HT-29 (cell line): ENCODE data around the gene GRM8. TPM values are rescaled to one million over a fixed set of nuclear protein-coding genes. Genes with fewer than 3 reads are reported as not detected.

Experiments
- DNase-seq: peaks from one replicate; pipeline ENCODE4 v3.0.0-alpha.2; 2015; ENCODE audit warnings: low spot score
- total RNA-seq: library from RNA; depleted of rRNA; stranded (reverse); fragments of >200 nt; shearing (Covaris generic); gene quantifications from 2 replicates; pipeline ENCODE4 v1.2.3, GENCODE V29; 2014

The GRM8 gene
- total RNA-seq, 1 experiment from 2014 or later: not detected

DNA sequence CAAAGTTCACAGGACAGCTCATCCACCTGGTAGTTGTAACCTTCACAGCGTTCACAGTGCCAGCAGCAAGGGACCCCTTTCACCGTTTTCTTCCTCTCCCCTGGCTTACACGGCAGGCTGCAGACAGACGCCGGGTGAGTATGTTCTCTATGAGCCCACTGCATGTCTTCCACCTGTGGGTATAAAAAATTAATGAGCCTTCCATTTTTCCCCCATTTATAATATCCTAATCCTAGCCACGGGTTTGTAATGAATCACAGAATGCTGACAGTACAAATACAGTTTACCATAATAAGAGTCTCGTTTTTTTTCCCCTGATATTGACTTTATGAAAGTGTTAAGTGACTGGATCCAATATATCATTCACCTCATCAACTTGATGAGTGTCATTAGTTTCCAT, 719.0 kb downstream of the GRM8 start:
- no peak for DNase-seq

DNA sequence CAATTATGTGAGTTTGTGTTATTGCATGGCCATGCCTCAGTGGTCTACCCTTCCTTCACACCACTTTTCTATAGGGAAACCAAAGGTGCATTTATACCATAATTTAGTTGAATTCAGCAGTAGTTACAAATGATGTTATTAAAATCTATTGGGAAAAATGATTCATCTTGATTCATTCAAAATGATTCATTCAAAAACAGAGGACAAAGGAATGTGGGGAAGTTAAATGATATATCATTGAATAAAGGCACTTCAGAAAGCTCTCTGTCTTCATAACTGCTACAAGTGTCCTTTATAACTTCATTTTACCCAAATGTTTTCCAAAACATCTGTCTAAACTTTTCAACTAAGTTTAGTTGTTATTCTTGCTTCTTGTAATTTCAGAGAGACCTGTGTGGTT, 722.9 kb downstream of the GRM8 start:
- no peak for DNase-seq

DNA sequence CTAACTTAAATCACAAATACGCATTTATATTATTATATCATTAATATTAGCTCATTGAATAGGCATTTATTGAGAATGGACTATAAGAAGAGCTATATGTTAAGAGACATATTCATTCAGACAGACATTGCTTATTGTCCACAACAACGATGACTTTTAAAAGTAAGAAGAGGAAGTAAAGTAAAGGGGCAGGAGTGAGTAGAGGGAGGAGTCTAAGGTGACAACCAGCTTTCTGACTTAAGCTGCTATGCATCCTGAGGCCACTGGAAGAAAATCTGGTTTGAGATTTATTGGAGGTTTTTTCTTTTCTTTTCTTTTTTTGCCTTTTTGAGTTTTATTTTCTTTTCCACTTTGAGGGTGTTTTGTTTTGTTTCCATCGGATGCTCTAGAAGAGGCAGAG, 723.5 kb downstream of the GRM8 start:
- no peak for DNase-seq

DNA sequence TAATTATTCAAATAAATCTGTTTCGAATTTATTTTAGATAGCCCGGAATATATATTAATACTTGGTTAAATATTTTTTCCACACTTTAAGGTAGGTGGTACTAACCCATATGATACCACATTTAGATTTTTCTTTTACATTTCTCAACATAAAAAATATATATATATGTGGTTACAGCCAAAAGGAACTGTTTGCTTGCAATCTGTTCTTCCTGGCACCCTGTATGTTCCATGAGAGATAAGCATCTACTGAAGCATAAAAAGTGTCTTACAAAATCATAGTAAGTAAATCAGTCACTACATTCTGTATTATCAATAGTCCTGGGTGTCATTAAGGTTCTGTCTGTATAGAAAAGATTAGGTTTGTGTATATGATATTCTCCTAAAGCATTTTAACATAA, 726.8 kb downstream of the GRM8 start:
- DNase-seq: no peak

DNA sequence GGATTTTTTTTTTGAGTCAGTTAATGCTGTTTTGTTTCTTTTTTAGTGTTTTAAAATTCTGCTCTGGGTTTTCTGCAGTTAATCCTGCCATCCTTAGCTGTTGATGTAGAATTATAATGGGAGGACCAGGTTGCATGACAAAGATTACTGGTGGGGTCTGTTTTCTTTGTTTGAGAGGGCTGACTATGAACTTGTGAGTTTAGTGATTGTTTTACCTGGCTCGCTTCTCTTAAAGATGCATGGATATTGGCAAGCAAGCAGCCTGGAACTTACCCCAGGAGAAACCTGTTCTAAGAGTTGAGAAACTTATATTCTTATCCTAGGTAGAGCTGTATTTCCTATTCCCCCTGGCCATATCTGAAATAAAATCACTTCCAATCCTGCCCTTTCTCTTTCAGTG, 727.8 kb downstream of the GRM8 start:
- DNase-seq: no peak

DNA sequence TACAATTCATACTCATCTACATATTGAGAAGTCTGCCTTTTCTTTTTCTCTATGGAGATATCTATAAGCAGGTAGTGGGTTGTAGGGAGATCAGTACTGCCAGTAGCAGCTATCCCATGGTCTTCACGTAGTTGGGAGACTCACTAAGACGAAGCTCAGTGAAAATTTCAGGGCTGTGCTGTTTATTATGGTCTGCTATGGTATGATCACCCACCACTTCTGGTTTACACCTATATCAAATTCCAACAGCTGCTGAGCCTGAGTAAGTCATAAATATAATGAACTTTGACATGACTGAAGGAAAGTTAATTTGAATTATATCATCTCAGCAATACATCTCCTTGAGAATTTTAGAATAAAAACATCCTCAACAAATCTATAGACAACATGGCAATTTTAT, 741.7 kb downstream of the GRM8 start:
- no peak for DNase-seq

DNA sequence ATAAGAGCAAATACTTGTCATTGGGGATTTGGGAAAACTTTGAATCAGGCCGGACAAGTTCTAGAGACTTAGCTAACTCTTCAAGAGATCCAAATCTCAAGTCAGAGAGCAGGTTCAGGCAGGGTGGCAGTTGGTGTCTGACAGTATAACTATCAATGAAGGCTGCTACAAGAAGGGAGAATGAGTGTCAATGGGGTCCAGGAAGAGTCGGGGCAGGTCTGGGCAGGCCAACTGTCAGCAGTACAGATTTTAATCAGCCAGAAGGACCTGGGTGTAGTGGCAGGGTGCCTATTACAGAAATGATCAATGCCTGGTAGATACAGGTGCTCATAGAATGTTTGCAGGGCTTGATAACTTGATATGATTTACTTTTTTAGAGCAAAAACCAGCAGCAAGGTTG, 751.1 kb downstream of the GRM8 start:
- DNase-seq: no peak

DNA sequence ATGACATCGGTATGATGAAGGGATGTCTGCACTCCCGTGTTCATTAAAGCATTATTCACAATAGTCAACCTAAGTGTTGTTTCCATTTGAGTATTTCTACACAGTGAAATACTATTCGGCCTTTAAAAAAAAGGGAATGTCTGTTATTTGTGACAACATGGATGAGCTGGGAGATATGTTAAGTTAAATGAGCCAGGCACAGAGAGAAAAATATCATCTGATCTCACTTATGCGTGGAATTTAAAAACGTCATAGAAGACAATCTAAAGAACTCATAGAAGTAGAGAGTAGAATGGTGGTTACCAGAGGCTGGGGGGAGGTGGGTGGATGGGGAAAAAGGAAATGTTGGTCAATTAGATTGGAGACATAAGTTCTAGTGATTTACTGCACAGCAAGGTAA, 753.3 kb downstream of the GRM8 start:
- DNase-seq: no peak

DNA sequence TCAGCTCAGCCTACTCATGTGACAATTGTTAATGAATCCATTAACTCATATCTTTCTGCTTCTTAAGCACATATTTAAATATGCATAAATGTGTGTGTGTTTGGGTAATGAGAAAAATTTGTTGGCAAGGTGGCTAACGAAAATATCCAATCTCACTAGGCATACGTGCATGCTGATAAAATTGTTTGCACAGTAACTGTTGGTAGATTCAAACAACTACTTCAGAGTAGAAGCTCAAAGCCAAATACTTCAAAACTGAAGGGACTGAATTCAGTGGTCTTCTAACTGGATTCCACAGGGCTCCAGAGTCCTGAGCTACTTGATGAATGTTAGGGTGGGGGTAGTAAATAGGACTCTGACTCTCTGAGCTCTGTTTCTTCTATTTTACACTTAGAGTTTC, 757.0 kb downstream of the GRM8 start:
- no peak for DNase-seq

DNA sequence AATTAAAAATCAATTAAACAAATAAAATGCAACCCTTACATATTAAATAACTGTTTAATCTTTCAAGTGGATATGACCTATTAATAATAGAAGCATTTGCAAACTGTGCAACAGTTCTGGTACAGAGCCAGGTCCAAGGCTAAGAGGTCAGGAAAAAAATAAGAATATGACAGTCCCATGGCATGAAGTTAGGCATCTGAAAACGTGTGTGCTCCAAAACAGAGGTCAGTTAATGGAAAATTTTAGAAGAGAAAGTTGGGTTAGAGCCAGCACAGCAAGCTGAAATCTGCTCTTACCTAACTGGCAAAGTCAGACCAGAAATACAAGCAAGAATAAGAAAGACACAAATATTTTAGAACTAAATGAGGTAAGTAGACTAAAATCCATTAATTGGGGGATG, 757.7 kb downstream of the GRM8 start:
- no peak for DNase-seq

DNA sequence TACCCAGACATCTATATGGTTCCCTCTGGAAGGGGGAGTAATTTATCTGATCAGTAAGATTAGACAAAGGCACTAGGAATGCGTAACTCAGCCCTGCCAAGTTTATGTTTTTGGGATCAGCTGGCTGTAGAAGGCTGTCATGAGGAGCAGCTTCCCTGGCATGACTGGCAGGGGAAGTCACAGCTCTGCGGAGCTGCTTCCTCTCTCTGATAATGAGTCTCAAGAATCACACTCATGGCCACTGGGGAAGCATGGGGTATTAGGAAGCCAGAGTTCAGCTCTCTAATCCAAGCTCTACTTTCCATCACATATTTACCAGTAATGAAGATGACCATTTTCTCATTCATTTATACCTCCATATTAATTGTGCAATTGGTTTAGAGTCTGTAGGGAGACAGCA, 758.9 kb downstream of the GRM8 start:
- no peak for DNase-seq

DNA sequence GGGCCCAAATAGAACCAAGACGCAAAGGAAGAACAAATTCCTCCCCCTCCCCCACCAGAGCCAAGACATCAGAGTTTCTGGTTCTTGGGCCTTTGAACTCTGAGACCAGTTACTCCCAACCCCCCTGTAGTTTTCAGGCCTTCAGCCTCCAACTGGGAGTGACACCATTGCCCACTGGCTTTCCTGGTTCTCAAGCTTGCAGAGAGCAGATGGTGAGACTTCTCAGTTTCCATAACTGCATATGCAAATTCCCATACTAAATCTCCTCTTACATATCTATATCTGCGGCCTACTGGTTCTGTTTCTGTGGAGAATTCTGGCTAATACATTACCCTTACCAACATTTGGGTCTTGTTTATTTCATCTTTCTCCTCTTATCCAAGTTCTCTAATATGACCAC, 762.9 kb downstream of the GRM8 start:
- no peak for DNase-seq

DNA sequence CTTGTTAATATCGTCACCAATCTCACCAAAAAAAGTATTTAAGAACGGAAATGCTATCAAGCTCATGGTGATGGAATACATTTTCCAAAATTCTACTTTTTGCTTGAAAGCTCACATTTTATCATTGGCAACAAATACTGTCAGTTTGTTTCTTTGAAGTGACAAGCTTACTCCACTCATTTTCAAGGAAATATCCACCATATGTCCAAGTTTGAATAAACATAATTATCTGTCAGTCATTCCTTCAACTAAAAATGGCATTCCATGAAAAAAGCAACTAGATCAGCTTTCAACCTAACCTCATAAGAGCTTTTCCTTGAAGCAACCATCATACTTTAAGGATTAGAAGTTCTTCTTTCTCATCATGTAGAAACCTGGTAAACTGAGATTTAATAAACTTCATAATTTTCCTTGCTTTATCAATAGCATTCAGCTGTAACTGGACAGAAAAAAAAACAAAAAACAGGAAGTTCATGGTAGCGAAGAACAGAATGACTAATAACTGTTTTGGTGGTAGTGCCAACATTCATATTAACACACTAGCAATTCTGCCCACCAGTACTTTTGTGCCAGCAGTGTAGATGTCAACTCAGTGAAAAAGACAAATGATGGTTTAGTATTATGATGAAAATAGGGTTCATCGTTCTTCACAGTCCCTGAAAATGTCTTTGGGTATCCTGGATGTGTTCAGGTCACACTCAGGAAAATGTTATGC, 764.9 kb downstream of the GRM8 start:
- DNase-seq: no peak

DNA sequence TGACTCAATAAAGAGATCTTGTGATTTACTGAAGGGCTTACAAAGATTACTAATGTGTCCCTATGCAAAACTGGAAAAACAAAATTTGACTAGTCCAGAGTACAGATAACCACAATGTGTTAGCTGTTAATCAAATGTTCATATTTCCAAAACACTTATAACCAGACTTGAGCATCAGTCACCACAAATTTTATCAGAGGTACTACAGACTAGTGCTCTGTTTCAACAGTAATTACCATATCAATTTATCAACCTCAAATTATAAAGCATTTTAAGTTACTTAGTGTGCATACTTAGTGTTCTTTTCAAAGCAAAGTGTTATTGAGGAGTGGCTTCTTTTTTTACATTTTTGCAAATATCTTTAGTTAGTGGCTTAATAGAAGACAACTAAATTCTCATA, 765.9 kb downstream of the GRM8 start:
- DNase-seq: no peak

DNA sequence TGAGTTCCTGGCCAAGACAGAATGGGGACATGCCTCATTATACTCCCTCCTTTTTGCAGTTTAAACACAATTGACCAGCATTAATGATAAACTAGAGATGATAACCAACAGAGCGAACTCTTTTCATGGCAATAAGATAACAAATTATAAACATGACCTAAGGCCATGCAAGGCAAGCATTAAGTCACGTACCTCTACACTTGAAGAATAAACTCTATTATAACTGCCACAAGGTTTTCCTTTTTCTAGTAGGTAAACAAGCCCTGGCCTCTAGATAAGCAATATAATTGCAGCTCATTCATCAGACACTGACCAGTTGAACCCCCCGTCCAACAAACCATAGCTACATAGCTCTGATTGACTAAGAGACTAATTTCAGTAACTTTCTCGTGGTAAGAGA, 767.0 kb downstream of the GRM8 start:
- DNase-seq: no peak

DNA sequence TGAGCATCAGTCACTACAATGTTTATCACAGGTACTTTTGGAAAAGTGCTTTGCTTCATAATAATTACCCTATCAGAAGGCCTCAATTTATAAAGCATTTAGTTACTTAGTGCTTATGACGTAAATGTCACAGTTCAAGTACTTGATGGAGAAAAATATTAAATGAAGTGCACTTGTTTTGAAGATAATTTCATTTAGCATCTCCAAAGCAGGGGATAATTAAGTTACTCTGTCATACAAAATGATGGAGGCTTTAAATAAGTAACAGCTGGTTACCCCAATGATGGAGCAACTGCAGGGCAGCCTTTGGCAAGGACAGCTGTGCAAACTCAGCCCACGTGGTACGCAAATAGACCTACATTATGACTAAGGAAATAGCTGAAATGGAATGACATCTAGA, 768.8 kb downstream of the GRM8 start:
- DNase-seq: no peak

DNA sequence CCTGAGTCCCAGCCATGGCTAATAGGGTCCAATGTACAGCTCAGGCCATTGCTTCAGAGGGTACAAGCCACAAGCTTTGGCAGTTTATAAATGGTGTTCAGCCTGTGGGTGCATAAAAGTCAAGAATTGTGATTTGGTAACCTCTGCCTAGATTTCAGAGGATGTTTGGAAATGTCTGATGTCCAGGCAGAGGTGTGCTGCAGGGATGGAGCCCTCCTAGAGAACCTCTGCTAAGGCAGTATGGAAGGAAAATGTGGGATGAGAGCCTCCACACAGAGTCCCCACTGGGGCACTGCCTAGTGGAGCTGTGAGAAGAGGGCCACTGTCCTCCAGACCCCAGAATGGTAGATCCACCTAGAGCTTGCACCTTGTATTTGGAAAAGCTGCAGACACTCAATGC, 779.9 kb downstream of the GRM8 start:
- DNase-seq: no peak

DNA sequence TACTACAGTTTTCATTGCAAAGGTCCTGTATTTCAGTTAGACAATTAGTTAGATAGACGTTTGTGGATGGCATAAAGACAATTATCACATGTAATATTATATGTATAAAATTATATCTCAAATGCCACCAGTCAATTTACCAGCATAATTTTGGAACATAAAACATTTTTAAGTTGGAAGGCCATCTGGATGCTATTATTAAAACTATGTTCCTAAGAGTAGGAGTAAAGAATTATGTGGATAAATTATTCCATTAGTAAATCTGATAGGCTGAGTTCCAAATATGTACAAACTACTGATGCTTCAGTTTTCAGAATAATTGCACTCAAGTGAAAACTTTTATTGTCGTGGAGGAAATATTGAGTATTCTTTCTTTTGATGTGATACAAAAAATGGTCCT, 790.3 kb downstream of the GRM8 start:
- DNase-seq: no peak

DNA sequence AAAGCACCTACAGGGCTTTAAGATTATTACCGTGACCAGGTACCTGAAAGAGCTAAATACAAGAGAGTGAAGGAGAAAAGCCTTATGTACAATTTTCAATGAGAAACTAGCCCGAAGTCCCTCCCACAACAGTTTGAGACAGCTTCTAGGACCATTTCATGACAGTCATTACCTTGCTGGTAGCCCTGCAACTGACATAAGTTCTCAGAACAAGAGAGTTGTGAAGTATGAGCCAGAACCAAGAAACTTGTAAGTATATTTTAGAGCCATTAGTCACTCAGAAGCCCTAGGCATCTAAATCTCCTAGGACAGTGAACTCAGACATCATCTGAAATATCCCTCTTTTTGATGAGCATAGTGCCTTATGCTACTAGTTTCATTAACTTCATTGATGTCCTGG, 792.1 kb downstream of the GRM8 start:
- no peak for DNase-seq

DNA sequence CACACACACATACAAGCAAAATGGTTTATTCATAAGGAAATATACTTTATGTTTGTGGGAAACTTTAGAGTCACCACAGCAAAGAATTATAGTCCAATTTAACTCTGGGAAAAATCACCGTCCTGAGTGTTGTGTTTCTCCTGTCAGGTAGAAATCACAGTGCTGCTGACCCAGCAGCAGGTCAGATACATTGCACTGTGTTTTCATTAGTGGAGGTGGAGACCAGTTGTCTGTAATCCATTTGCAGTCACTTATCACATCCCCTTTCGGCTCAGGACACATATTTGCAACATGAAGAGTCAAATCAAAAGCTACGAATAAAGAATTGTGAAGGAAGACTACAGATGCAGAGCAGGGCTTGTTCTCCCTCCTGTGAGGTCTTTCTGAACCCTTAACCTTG, 799.6 kb downstream of the GRM8 start:
- no peak for DNase-seq

DNA sequence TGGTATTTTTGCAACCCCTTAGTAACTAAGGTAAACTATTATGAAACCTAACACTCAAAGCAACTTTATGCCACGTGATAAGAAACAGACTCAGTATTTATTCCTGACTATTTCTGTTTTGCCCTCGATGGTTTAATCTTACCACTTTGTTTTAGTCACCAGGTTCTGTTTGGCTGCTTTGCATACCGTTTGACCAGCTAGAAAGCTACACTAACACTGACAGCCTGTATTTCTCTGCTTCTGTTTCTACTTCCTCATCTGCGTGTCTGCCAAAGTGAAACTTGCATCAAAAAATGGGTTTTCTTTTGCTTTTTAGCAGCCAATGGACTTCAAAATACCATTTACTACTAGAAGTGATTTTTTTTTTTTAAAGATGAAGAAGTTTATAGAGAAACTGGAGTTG, 802.5 kb downstream of the GRM8 start:
- DNase-seq: no peak

DNA sequence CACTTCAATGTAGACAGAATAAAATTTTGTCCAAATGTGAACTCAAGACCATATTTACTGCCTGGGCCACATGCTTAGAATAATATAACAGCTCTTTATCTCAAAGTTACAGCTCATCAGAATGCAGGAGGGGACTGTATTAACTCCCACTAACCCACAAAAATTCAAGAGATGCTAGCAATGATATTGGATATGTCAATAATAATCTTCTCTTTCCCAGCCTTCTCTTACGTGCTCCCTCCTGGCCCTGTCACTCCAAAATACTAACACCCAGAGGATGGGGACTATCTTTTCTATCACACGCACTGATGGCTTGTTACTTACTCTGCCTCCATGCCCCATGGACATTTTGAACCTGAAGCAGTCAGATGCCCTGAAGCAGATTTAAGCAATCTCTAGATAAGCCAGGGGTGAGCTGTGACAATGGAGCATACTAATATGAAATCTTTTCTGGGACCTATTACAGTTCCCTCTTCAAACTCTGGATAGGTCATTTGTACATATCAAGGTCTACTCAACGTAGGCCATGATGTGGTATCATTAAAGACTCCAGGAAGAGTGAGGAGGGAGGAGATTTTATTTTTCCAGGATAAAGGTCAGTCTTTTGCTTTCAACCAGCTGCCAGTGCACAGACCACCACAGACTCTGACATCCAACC, 803.0 kb downstream of the GRM8 start:
- DNase-seq: no peak

DNA sequence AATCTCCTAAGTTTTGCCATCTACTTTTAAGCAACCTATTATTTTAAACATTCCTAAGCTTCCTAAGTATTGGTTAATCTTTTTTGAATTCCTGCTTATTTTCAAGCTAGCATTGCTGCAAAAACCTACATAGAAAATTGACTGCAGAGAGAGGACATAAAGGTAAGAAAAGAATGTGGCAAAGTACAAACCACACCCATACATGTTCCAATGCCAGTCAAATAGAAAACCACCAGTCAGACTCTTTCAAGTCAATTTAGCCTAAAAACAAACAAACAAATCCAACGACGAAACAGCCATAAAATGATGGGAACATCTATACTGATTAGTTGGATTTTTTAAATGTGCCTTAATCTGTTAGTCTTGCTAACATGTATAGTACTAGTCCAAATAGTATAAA, 804.8 kb downstream of the GRM8 start:
- DNase-seq: no peak

DNA sequence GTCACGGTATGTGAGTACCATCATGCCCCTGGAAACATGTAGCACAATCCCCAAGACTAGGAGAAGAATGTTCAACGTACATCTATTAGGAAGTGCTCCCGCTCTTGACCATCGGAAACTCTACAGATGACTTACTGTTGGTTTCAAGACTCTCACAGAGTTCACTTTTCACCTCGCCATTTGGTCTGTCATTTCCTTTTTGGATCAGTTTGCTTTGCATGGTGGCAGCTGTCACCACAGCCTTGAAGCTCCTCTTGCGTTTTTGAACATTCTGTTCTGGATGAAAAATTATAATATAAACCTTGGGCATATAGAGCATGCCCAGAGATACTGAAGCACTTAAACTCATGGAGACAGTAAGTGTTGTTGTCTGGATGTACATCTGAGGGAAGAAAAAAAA, 806.8 kb downstream of the GRM8 start:
- DNase-seq: no peak
